ENCODE measurements around the gene IL21R. TPM values are rescaled to one million over a fixed set of nuclear protein-coding genes. Genes with fewer than 3 reads are reported as not detected.
A peak's percentile ranks its signal among the peaks of the same experiment; 100 is the strongest.
"Not testable (repeated sequence)": the region's sequence is repeated elsewhere in the genome, so short reads cannot be mapped to it uniquely, and the experiment has no call there.

Gene IL21R
- total RNA-seq, 1 donor from 2014 or later, result 1.6 TPM

GRCh38 chr16:27392671-27393070 lies 9.3 kb upstream of the IL21R start:
- H3K4me3 ChIP-seq (ENCODE audit: low read depth, low read length), result no peak overlapping the region
- H3K36me3 ChIP-seq (ENCODE audit: control insufficient read depth, insufficient read depth, low read length), result no peaks in the 10 kb centered on the region
- TF ChIP-seq, protein P1, sequence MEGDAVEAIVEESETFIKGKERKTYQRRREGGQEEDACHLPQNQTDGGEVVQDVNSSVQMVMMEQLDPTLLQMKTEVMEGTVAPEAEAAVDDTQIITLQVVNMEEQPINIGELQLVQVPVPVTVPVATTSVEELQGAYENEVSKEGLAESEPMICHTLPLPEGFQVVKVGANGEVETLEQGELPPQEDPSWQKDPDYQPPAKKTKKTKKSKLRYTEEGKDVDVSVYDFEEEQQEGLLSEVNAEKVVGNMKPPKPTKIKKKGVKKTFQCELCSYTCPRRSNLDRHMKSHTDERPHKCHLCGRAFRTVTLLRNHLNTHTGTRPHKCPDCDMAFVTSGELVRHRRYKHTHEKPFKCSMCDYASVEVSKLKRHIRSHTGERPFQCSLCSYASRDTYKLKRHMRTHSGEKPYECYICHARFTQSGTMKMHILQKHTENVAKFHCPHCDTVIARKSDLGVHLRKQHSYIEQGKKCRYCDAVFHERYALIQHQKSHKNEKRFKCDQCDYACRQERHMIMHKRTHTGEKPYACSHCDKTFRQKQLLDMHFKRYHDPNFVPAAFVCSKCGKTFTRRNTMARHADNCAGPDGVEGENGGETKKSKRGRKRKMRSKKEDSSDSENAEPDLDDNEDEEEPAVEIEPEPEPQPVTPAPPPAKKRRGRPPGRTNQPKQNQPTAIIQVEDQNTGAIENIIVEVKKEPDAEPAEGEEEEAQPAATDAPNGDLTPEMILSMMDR (IDR thresholded peaks at IDR 0.05; ENCODE audit: insufficient read depth, low read length, poor library complexity, severe bottlenecking), result no peak
- DNase-seq (ENCODE audit: low read depth), result no peak
- no peaks in the 10 kb centered on the region for H3K27me3 ChIP-seq (ENCODE audit: control insufficient read depth, insufficient read depth, low read length)

DNA sequence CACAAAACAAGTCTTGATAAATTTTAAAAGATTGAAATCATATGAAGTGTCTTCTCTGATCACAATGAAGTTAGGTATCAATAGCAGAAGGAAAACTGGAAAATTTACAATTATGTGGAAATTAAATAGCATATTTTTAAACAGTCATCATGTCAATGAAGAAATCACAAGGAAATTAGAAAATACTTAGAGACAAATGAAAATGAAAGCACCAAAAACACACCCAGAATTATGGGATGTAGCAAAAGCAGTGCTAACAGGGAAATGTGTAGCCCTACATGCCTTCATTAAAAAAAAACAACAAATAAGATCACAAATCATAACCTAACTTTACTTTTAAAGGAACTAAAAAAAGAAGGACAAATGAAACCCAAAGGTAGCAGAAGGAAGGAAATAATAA lies 7.5 kb upstream of the IL21R start:
- no peaks in the 10 kb centered on the region for H3K36me3 ChIP-seq (ENCODE audit: control insufficient read depth, insufficient read depth, low read length)
- H3K27me3 ChIP-seq (ENCODE audit: control insufficient read depth, insufficient read depth, low read length), result no peaks in the 10 kb centered on the region
- DNase-seq (ENCODE audit: low read depth), result no peak
- no peak overlapping the region for H3K4me3 ChIP-seq (ENCODE audit: low read depth, low read length)
- TF ChIP-seq, protein P1 (IDR thresholded peaks at IDR 0.05; ENCODE audit: insufficient read depth, low read length, poor library complexity, severe bottlenecking), result no peak

DNA sequence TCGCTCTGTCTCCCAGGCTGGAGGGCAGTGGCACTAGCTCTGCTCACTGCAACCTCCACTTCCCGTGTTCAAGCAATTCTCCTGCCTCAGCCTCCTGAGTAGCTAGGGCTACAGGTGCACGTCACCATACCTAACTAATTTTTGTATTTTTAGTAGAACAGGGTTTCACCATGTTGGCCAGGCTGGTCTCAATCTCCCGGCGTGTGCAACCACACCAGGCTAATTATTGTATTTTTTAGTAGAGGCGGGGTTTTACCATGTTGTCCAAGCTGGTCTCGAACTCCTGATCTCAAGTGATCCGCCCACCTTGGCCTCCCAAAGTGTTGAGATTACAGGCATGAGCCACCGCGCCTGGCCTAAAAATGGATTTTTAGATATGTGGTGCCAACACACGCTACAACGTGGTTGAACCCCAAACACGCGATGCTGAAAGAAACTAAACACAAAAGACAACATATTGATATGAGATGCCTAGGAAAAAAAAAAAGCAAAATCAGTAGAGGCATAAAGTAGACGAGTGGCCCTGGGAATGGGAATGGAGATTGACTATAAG lies 3.6 kb upstream of the IL21R start:
- H3K36me3 ChIP-seq (ENCODE audit: control insufficient read depth, insufficient read depth, low read length); H3K4me3 ChIP-seq (ENCODE audit: low read depth, low read length); H3K27me3 ChIP-seq (ENCODE audit: control insufficient read depth, insufficient read depth, low read length); DNase-seq (ENCODE audit: low read depth): not testable (repeated sequence)

- Histone ChIP-seq H3K4me3 (ENCODE audit: low read depth, low read length) (no peak overlapping the region), H3K36me3 (ENCODE audit: control insufficient read depth, insufficient read depth, low read length) (no peaks in the 10 kb centered on the region), H3K27me3 (ENCODE audit: control insufficient read depth, insufficient read depth, low read length) (peaks cover 4% of the 10 kb centered on the region)
- TF ChIP-seq, protein P1 (IDR thresholded peaks at IDR 0.05; ENCODE audit: insufficient read depth, low read length, poor library complexity, severe bottlenecking), result no peak
- no peak for DNase-seq (ENCODE audit: low read depth)
These were observed 2.8 kb upstream of the IL21R start for GRCh38 chr16:27398894-27399853.

DNA sequence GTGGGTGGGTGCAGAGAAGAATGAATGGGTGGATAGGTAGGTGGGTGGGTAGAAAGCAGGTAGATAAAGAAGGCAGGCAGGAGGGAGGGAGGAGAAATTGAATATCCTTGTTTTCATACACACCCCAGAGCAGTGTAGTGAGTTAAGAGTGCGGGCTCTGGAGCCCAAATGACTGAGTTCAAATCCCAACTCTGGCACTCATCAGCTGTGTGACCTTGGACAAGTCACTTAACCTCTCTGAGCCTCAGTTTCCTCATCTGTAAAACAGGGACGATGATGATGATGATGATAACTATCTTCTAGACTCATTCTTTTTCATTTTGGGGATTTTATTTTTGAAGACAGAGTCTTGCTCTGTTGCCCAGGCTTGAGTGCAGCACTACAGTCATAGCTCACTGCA lies 2.0 kb upstream of the IL21R start:
- TF ChIP-seq, protein P1 (IDR thresholded peaks at IDR 0.05; ENCODE audit: insufficient read depth, low read length, poor library complexity, severe bottlenecking), result no peak
- no peak overlapping the region for H3K4me3 ChIP-seq (ENCODE audit: low read depth, low read length)
- H3K36me3 ChIP-seq (ENCODE audit: control insufficient read depth, insufficient read depth, low read length), result no peaks in the 10 kb centered on the region
- H3K27me3 ChIP-seq (ENCODE audit: control insufficient read depth, insufficient read depth, low read length), result peaks cover 4% of the 10 kb centered on the region
- DNase-seq (ENCODE audit: low read depth), result no peak

- peak; percentile 48 for DNase-seq (ENCODE audit: low read depth)
- TF ChIP-seq, protein P1 (IDR thresholded peaks at IDR 0.05; ENCODE audit: insufficient read depth, low read length, poor library complexity, severe bottlenecking), result no peak
- Histone ChIP-seq H3K27me3 (ENCODE audit: control insufficient read depth, insufficient read depth, low read length) (peaks cover 4% of the 10 kb centered on the region), H3K36me3 (ENCODE audit: control insufficient read depth, insufficient read depth, low read length) (no peaks in the 10 kb centered on the region), H3K4me3 (ENCODE audit: low read depth, low read length) (no peak overlapping the region)
These were observed 988 bp upstream of the IL21R start for GRCh38 chr16:27400751-27401620.

Measured in kidney epithelial cell (primary cell).